GM21526 (cell line): ENCODE data around the gene C1orf105.

Experiments
- ATAC-seq: cut with Tn5 transposase; IDR thresholded peaks from one replicate; pipeline ENCODE4 v1.9.1; 2021; ENCODE audit warnings: moderate library complexity; ENCODE audit not compliant: unreplicated experiment, low FRiP score

Gene C1orf105

GRCh38 chr1:172395576-172395975 lies 24.9 kb upstream of the C1orf105 start:
- no peak for ATAC-seq

- no peak for ATAC-seq
Measured at GRCh38 chr1:172397221-172397620, 23.3 kb upstream of the C1orf105 start.

GRCh38 chr1:172397633-172398032 lies 22.9 kb upstream of the C1orf105 start:
- ATAC-seq, result no peak

GRCh38 chr1:172398193-172398592 lies 22.3 kb upstream of the C1orf105 start:
- no peak for ATAC-seq

- no peak for ATAC-seq
Measured at GRCh38 chr1:172398970-172399755, 21.3 kb upstream of the C1orf105 start.

- ATAC-seq, result no peak
Measured at GRCh38 chr1:172399756-172400721, 20.4 kb upstream of the C1orf105 start.

- no peak for ATAC-seq
Measured at GRCh38 chr1:172400722-172401105, 19.8 kb upstream of the C1orf105 start.

- ATAC-seq, result no peak
Measured at GRCh38 chr1:172401477-172401876, 19.0 kb upstream of the C1orf105 start.

GRCh38 chr1:172401892-172402291 lies 18.6 kb upstream of the C1orf105 start:
- no peak for ATAC-seq

- ATAC-seq, result no peak
Measured at GRCh38 chr1:172402878-172403569, 17.5 kb upstream of the C1orf105 start.

- no peak for ATAC-seq
Measured at GRCh38 chr1:172404121-172404520, 16.4 kb upstream of the C1orf105 start.

GRCh38 chr1:172405912-172406311 lies 14.6 kb upstream of the C1orf105 start:
- ATAC-seq, result no peak

- no peak for ATAC-seq
Measured at GRCh38 chr1:172406968-172407367, 13.5 kb upstream of the C1orf105 start.

- ATAC-seq, result no peak
Measured at GRCh38 chr1:172408958-172409357, 11.5 kb upstream of the C1orf105 start.

GRCh38 chr1:172410027-172410426 lies 10.5 kb upstream of the C1orf105 start:
- ATAC-seq, result no peak

- ATAC-seq, result no peak
Measured at GRCh38 chr1:172411791-172412338, 8.6 kb upstream of the C1orf105 start.

GRCh38 chr1:172414331-172414730 lies 6.2 kb upstream of the C1orf105 start:
- no peak for ATAC-seq

- no peak for ATAC-seq
Measured at GRCh38 chr1:172416496-172417035, 3.9 kb upstream of the C1orf105 start.

GRCh38 chr1:172417557-172417956 lies 2.9 kb upstream of the C1orf105 start:
- no peak for ATAC-seq

- ATAC-seq, result no peak
Measured at GRCh38 chr1:172421974-172422604, 1.6 kb downstream of the C1orf105 start.
